GM18861 (cell line): ENCODE measurements around the gene LAMC1.

Source experiments
- ATAC-seq: cut with Tn5 transposase; IDR thresholded peaks from one replicate; pipeline ENCODE4 v1.9.1; 2021; ENCODE audit not compliant: unreplicated experiment

Gene LAMC1

DNA sequence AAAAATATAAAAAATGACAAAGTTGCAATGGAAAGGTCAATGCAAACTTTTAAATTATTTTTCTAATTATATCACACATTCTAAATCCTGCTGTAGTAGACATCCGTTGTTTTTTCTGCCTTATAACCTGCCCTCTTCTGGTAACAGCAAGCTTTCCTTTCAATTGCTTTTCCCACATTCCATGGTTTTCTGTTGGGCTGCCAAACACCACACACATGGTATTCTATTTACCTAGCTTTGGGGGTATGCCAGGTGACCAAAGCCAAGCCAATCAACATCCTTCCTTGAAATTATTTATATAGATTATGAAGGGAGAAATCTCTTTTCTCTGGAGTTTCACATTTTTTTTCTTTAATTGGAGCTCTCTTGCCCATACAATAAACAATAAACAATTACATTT, 3.4 kb upstream of the LAMC1 start:
- no peak for ATAC-seq

DNA sequence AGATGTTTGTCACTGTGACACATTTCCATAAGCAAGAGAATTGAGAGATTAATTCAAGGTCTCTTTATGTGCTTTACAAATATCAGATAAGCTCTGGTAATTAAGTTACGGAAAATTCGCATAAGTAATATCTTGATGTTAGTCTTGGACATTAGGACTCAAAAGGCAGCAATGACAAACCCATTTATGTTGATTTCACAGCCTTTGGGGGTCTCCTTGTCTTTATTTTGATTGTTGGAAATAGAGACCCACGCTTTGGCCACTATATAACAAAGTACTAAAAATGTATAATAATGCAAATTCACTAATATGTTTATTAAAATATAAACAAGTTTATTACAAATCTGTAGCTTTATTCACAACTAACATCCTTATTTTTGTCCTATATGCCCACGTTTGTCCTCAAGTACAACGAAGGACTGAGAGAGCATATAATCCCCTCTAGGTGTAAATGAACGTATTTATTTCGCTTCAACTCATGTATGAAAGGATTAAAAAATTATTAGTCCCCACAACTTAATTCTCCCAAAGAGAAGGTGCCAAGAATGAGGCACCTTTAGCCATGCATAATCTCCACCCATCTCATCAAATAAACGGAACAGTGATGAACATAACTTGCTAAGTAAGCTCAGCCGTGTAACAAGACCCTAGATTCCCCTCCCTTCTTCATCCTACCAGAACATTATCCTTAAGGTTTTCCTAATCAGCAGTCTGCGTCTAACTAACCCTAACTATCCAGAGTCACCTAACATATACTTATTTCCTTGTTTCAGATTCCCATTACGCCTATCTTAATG, 1.6 kb upstream of the LAMC1 start:
- ATAC-seq = no peak

DNA sequence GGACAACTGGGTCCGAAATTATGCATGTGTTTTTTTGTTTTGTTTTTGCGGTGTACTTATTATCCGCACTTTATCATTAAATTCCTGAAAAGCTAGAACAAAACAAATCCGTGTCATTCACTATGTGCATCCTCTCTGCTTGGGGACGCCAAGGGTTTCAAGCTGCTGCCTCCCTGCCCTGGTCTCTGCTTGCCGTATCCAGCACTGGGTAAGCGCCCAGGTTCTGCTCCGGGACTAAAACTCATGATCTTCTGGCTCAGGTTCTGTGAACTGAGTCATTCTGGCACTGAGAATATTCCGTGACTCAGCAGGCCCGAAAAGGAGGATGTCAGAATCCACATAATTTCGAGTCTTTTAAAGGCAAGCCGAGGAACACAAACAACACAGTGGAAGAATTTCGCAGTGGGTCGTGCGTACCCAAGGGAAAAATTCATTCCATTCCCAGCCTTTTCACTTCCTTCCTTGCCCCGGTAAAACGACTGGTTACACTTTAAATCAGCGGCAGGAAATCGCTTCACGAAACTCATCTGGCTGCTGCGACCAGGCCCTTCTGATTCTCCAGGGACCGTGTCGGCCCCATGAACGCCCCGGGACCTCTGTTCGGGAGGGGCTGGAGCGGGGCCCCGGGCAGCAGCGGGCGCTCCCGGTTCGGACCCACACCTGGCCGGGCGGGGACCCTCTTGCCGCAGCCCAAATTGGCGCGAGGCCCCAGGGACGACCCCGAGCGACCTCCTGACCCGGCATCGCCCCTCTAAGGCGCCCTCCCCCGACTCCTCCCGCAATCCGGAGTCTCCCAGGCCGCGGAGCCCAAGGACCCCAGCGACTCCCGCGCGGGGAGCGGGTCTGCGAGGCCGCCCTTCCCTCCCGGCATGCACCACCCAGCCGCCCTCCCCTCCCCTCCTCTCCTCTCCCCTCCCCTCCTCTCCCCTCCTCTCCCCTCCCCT, 746 bp upstream of the LAMC1 start:
- peak; percentile 27 for ATAC-seq

DNA sequence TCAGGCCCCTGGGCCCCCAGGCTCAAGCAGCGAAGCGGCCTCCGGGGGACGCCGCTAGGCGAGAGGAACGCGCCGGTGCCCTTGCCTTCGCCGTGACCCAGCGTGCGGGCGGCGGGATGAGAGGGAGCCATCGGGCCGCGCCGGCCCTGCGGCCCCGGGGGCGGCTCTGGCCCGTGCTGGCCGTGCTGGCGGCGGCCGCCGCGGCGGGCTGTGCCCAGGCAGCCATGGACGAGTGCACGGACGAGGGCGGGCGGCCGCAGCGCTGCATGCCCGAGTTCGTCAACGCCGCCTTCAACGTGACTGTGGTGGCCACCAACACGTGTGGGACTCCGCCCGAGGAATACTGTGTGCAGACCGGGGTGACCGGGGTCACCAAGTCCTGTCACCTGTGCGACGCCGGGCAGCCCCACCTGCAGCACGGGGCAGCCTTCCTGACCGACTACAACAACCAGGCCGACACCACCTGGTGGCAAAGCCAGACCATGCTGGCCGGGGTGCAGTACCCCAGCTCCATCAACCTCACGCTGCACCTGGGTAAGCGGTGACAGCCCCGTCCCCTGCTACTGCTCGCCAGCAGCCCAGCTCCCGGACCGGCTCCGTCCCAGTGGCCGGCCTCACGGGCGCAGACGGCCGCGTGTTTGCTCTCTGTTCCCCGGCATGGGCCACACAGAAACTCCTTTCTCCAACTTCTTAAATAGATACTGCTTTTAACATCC, 539 bp downstream of the LAMC1 start:
- peak; percentile 65 for ATAC-seq

DNA sequence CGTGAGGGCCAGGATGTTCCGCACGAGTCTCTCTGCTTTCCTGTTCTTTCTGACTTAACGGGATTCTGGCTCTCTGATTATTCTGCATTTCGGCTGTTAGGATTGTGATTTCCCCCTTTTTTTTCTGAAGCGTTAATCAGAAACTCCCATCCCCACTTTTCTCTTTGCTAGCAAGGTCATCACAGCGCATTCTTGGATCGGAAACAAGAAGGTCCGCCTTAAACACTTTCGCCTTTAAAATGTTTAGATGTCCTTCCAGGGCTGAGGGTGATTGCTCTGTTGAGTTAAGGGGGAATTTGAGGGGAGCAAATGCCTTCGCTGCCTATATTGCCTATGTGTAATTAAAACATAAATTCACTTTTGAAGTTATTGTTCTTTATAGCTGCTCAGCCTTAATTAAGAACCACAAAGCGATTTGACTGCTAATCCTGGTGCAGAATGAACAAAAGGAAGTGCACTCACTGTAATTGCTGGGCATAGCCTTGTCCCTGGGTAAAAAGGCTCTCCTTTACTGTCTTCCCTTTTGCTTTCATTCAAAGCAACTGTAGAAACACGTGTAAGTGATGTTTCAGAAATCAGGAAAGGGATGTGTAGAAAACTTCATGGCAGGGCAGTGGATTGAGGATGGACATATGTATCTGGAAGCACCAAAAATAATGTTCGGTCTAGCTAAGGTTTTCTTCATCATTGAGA, 1.2 kb downstream of the LAMC1 start:
- ATAC-seq = no peak

DNA sequence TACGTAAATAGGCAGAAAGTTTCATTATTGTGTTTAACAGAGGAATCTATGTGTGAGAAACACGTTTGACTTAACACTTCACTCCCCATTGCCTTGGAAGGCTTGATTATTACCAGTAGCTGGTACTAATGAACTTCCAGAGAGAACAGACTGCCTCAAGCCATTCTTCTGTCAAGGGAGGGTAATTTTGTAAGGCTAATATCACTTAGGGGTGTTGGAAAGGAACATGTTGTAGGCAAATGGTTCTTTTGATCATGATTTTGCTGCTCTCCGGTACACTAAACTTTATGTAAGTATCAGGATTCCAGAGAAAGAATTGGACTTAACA, 1.8 kb downstream of the LAMC1 start:
- ATAC-seq = no peak

DNA sequence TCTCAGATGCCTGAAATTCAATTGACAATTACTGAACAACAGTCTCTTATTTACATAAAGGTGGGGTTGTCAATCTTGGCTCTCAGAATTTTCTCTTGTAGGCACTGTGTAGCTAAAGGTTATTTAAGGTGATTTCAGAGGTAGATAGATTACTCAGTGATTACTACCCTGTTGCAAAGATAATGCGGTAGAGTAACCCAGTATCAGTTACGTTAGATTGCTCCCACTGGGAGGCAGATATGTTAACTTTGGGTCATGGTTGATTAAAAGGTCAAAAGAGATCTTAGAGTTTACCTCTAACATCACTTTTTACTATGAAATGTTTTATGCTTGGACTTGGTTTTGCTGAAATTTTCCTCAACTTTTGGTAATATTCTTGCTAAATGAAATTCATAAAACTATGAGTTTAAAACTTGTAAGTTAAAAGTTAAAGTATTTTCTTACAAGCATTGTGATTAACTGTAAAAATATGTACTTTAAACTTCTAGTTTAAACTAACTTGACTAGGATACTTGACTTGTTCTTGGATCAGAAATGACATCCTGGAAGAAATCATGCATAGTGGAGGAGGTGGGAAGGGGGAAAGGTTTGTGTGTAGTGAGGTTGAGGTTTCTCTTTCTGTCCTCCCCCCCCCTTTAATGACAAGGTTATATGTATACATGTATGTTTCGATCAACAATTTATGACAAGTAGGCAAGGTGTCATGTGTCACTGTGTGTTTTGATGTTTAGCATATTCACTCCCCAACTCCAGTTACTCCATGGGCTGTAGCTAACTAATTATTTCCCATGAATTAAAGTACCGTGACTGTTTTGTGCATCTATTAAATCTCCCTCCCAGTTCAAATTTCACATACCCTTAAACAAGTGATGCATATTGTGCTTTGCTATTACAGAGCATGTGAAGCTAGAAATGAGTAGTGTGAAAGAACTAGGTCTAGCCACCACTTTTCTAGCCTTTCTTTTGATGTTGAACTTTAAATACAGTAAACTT, 2.9 kb downstream of the LAMC1 start:
- peak; percentile 38 for ATAC-seq

DNA sequence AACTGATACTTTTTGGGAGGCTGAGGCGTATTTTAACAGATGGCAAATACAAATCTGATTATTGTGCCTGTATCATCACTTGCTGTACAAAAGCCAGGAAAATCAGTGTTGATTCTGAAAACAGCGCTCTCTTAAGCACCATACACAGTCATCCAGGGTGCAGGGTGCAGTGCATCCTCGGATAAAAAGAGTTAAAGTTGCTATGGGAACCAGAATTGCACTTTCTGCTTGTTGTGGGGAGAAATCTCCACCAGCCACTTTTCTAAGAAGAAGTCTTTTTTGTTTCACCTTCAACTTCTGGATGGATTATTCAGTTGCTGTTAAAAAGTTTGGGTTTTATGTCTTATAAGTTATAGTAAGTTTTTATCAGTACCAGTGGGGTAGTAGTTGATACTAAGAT, 3.8 kb downstream of the LAMC1 start:
- no peak for ATAC-seq

DNA sequence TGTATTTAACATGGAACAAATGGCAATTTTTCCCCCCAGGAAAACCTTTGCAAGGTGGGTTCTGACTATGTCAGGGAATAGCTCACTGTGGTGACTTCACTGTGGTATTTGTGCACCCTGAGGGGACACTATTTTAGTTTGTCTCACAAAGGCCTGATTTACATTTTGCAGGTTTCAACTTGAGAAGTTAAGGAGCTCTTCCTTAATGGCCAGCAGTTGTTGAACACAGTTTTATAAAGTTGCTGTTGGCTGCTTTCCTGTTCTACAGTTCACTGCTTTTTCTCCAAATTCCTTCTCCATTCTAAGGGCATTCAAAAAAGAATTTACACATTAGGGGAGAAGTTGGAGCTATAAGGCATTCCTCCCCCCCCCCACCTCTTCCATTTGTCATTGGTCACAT, 4.6 kb downstream of the LAMC1 start:
- ATAC-seq = no peak

DNA sequence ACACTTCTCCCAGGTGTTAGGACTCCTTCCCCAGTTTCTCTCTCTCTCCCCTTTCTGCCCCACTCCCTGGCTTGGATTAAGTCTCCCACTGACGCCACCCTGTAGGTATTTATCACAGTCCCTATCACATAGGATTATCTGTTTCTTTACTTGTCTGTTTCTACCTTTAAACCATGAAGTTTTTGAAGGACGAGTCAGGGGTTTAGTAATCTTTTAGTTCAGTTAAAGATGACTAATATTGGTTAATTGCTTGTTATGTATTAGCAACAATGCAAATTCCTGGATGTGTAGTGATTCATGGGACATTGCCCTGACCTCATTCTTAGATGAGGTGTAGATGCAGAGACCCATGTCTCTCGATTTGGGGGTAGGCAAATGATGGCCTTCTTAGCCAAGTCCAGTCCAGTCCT, 6.4 kb downstream of the LAMC1 start:
- no peak for ATAC-seq

DNA sequence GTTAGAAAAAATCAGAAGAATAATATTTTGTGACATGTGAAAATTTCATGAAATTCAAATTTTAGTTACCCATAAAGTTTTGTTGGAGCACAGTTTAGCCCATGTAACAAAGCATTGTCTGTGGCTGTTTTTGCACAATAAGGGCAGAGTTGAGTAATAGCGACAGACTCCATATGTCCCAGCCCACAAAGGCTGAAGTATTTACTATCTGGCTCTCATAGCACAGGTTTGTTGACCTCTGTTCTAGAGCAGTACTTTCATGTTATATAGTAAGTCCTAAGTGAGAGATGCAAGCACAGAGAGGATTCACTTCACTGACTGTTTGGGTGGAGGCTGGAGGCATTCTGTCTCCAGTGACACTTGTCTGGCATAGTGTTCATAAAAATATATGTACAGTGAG, 6.8 kb downstream of the LAMC1 start:
- no peak for ATAC-seq

DNA sequence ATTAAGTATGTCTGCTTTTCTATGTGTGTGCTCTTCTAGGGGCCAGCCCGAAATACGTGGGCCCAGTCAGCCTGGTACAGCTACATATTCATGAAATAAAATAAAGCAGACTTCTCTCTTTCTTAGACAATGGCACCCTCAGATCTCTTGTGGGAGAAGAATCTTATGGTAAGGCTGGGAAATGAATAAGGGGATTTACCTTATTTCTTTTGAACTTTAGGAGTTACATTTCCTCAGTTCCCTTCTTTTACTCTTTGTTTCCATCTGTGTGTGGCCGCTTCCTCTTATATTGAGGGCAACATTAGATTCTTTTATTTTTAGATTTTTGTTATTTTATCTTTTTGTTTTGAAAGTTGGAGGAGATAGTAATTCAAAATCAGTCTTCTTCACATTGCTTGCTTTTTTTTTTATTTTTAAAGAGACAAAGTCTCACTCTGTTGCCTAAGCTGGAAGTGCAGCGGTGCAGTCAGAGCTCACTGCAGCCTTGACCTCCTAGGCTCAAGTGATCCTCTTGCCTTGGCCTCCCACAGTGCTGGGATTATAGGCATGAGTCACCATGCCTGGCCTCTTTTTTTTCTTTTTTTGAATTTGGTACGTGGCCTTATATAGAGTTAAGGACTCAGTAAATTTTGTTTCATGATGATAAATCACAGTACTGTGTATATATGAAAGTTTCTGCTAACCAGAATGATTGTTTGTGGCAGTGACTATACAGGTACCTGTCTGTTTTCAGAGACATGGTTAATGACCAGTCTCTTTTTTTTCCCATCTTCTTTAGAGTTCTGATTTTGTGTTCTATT, 9.1 kb downstream of the LAMC1 start:
- no peak for ATAC-seq

DNA sequence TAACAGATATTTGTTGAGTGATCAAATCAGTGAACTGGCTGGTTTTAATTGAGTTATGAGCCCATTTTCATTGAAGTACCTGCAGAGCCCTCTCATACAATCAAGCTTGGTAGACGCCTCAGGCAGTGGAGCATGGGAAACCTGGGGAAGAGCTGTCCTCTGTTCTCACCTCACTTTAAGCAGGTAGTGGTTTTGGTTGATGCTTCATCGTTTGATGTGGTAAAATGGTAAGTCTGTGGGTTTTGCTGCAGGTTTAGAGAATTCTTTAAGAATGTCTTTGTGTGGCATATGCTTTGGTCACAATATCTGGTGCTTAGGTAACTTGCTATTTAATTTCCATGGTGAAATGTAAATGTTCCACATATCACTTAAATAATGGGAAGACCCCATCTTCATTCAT, 10.0 kb downstream of the LAMC1 start:
- no peak for ATAC-seq

DNA sequence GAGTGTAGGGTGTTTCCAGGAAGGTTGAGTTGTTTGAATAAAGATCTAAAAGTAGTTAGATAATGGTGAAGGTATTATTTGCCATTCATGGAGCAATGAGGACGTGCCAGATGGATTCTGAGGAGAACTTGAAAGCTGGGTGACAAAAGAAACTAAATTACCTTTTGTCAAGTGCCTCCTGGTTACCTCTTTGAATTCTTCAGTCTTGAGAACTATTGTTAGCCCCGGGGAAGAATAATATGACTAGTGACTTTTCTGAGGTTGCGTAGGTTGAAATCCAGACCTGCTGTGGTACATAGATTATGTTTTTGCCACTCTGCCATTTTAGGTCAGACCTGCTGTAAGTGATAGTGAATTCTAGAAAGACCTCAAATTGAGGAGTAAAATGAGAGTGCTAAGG, 11.5 kb downstream of the LAMC1 start:
- ATAC-seq = no peak

DNA sequence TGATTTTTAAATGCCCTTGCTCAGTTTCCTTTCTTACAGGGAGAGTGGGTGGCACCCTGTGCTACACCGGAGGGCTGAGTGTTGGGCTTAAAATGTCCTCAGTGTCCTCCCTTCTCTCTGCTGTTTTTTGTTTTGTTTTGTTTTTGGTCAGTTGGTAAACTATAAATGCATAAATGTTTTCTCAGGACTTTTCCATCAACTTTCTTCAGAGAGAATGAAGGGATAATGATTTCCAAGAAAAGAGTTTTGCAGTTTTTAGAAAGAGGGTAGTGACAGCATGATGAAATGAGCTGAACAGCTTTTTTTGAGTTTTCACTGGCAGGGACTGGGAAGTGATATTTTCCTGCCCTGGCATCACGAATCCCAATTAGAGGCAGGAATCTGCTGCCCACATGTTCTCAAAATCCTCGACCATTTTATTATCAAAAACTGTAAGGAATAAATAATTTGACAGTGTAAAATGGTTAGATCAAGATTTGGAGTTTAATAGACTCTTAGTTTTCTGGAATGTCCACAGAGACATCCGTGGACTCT, 15.2 kb downstream of the LAMC1 start:
- no peak for ATAC-seq

DNA sequence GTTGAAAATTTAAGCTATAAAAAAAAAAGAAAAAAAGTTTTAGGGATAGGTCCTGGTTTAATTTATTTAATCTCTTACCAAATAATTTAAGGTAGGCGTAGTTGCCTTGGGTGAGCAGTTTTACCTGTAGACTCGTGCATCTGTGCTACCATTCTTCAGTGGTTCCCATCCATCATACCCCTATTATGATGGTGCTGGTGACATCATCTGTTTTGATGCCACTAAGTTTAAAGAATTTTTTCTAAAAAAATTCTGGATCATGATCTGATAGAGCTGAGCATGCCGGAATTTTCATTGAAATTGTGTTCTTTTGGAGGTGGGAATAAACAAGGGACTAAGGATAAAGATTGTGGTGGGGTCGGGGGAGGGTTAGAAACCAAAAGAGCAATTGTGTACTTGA, 15.7 kb downstream of the LAMC1 start:
- ATAC-seq = no peak

DNA sequence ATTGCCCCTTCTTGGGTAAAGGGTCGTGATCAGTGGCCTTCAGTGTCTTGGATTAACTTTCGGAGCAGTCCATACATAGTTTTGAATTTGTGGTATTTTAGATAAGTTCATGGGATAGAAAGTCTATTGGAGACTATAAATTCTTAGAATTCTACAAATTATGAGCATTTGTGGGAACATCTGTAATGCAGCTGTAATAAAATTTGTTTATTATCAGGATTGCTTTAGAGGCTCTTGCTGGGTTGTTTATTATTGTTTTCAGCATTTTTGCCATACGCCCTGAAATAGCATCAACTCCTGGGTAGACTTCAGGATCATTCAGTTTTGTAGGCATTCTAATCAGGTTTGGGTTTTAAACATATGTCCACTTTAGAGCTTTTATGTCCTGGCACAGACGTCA, 16.1 kb downstream of the LAMC1 start:
- ATAC-seq = no peak

DNA sequence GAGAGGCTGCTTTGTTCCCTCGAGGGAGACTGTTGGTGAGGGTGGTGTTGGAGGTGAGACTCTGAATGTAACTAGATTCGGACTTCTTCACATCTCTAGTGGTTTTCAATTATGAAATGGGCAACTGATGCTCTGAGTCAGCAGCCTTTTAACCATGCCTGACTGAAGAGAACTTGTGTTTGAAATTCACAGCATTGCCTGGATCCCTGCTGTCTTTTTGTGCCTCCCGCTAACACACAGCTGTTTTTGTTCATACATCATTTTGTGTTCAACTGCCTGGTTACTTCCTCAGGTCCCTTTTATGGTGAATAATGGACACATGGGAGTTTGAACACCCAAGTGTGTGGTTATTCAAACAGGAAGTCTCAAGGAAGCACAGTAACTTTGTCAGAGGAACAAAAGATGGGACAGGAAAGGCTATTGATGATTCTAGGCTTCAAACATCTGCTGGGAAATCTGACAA, 16.8 kb downstream of the LAMC1 start:
- ATAC-seq = no peak

DNA sequence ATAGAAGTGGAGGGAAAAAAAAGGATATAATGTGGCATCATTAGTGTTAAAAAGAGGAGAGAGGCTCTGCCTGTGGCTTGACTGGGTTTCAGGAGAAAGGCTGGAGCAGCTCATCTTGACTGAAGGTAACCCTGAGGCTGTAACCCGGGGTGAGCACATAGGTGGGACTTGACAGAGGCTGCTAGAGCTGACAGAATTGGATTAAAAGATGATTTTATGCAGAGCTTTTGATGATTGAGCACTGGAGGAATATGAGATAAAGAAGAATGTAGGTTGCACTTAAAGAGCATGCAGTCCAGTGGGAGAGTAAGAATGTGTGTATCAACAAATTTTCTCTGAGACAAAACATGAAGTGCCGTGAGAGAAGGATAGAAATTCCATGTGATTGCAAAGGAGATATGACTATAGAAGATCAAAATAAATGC, 17.3 kb downstream of the LAMC1 start:
- no peak for ATAC-seq
